ENCODE data around the gene ZNF69. TPM values are rescaled to one million over a fixed set of nuclear protein-coding genes. Genes with fewer than 3 reads are reported as not detected.

The ZNF69 gene
- total RNA-seq, 1 donor from 2014 or later, result 6.0 TPM

DNA sequence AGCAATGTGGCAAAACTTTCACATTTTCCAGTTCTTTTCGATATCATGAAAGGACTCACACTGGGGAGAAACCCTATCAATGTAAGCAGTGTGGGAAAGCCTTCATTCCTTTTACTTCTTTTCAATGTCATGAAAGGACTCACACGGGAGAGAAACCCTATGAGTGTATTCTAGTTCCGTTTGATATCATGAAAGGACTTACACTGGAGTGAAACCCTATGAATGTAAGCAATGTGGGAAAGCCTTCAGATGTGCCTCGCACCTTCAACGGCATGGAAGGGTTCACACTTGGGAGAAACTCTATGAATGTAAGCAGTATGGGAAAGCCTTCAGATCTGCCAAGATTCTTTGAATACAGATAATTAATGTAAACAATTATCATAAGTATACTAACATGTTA lies 62.7 kb downstream of the ZNF69 start:
- intact Hi-C loops (cut with micrococcal nuclease), result no loop called here

Other genes starting within 250 kb of the ZNF69 start
- gene ZNF823, start 148.8 kb upstream of the ZNF69 start, total RNA-seq, result 4.8 and 5.4 TPM in 2 replicates
- 5.6 and 6.0 TPM in 2 replicates for gene ZNF441, start 120.8 kb upstream of the ZNF69 start, total RNA-seq
- gene ZNF491, start 89.3 kb upstream of the ZNF69 start, total RNA-seq, result 1.1 and 1.9 TPM in 2 replicates
- gene ZNF440, start 73.5 kb upstream of the ZNF69 start, total RNA-seq, result 12.6 and 14.0 TPM in 2 replicates
- gene ZNF439, start 39.1 kb upstream of the ZNF69 start, total RNA-seq, result 6.3 and 6.4 TPM in 2 replicates
- gene ZNF700, start 37.3 kb downstream of the ZNF69 start, total RNA-seq, result 18.9 and 20.1 TPM in 2 replicates
- 1.3 and 2.1 TPM in 2 replicates for gene ZNF763, start 77.3 kb downstream of the ZNF69 start, total RNA-seq
- gene ZNF433, start 147.9 kb downstream of the ZNF69 start, total RNA-seq, result 0.14 and 0.16 TPM in 2 replicates
- gene ZNF878, start 165.2 kb downstream of the ZNF69 start, total RNA-seq, result 0.61 and 0.89 TPM in 2 replicates
- 1.3 and 1.5 TPM in 2 replicates for gene ZNF844, start 176.9 kb downstream of the ZNF69 start, total RNA-seq